Stomach smooth muscle (tissue), 2 donors: Measurements from ENCODE around the gene ALG5.

ENCODE experiments used
- H3K27ac ChIP-seq: one replicate; pipeline ENCODE4 v1.7.0; 2013; ENCODE audit warnings: mild to moderate bottlenecking, low read length, inconsistent platforms
- H3K27me3 ChIP-seq, 2 donors: one replicate each; pipeline ENCODE4 v1.7.0; 2013; ENCODE audit warnings: low read length in 2 of 2; ENCODE audit not compliant: insufficient read depth in 2 of 2, control insufficient read depth in 1 of 2
- H3K36me3 ChIP-seq, 2 donors: one replicate each; pipeline ENCODE4 v1.7.0; 2013; ENCODE audit warnings: low read length in 2 of 2; ENCODE audit not compliant: control insufficient read depth in 2 of 2, insufficient read depth in 2 of 2
- H3K4me1 ChIP-seq: one replicate; pipeline ENCODE4 v1.7.0; 2013; ENCODE audit warnings: low read length; ENCODE audit not compliant: control insufficient read depth, insufficient read depth
- H3K4me3 ChIP-seq, 2 donors: one replicate each; pipeline ENCODE4 v1.7.0; 2013; ENCODE audit warnings: low read length in 2 of 2
- H3K9ac ChIP-seq, 2 donors: one replicate each; pipeline ENCODE4 v1.7.0; 2013; ENCODE audit warnings: low read length in 2 of 2, mild to moderate bottlenecking in 1 of 2
- H3K9me3 ChIP-seq, 2 donors: one replicate each; pipeline ENCODE4 v1.7.0; 2013; ENCODE audit warnings: low read length in 2 of 2; ENCODE audit not compliant: control insufficient read depth in 2 of 2
- donor health status: healthy.
- donor health status: Pancreatic carcinoma.

Gene ALG5

DNA sequence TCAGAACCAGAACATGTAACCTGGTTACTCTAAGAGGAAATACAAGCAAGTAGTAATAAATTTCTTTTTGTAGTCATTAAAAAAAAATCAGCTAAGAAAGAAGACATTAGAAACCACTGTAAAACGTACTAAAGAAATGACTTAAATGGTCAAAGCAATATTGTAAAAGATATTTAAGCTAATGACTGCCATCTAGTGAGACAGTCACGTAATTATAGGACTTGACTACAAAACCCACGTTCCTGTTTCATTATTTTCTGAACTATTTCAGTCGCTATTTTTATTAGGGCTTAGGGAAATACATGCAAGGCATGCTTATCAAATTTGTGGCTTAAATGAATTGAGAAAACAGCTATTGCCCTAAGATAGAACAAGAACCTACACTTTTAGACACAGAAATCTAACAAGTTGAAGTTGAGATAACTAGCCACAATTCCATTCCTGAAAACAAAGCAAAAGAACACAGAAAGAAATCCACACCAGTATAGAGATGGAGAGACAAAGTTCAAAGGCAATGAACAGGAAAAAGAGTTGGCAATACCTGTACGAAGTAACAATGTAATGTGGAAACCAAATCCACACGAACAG lies 17.9 kb downstream of the ALG5 start:
- Histone ChIP-seq H3K9me3 (no peaks in the 10 kb centered on the region), H3K4me1 (no peaks in the 10 kb centered on the region), H3K9ac (no peak overlapping the region), H3K36me3 (peaks cover 10 to 15% of the 10 kb centered on the region in 2 donors), H3K4me3 (no peak overlapping the region), H3K27me3 (no peaks in the 10 kb centered on the region), H3K27ac (no peak overlapping the region)

DNA sequence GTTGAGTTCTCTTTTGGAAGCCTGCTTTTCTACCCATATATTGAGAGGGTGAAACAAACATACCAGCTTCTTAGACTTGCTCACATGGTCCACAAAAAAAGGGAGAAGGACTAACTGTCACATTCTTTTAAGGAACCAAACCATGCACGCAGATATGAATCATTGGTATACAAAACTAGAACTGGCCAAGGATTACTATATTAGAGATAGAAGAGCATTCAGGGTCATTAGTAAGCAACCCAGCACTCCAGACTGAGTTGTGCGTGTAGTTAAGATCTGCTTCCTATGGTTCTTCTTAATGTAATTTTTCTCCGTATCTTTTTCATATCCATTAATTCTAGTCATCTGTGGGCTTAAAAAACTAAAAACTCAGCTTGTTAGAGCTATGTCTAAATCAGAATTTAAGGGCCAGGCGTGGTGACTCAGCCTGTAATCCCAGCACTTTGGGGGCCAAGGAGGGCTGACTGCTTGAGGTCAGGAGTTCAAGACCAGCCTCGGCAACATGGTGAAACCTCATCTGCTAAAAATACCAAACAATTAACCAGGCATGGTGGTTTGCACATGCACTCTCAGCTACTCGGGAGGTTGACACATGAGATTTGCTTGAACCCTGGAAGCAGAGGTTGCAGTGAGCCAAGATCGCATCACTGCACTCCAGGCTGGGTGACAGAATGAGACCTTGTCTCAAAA lies 19.6 kb downstream of the ALG5 start:
- H3K4me3 ChIP-seq: no peak overlapping the region
- H3K36me3 ChIP-seq: peaks cover 13 to 17% of the 10 kb centered on the region in 2 donors
- H3K9ac ChIP-seq: no peak overlapping the region

DNA sequence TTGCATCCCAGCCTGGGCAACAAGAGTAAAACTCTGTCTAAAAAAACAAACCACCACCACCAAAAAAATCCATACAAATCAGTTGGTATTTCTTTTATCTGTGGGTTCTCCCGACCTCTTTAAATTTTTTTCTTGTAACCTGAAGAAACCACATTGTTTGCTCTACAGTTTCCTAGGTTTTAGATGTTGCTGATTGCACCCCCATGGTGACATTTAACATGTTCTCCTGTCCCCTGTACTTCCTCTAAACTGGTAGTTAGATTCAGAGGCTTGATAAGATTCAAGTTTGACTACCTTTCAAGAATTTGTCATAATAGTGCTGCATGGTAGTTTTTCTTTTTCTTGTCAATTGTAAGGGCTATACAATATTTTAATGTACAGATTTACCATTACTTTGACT lies 24.0 kb downstream of the ALG5 start:
- Histone ChIP-seq H3K4me1 (no peaks in the 10 kb centered on the region), H3K9ac (no peak overlapping the region), H3K27me3 (no peaks in the 10 kb centered on the region), H3K4me3 (no peak overlapping the region), H3K27ac (no peak overlapping the region), H3K36me3 (peaks cover 10 to 11% of the 10 kb centered on the region in 2 donors), H3K9me3 (peaks cover 0 to 3% of the 10 kb centered on the region in 2 donors)

More for the DNA sequence above, 19.6 kb downstream of the ALG5 start:
- H3K27ac ChIP-seq: no peak overlapping the region
- no peaks in the 10 kb centered on the region for H3K27me3 ChIP-seq
- peaks cover 0 to 3% of the 10 kb centered on the region in 2 donors for H3K9me3 ChIP-seq
- H3K4me1 ChIP-seq: no peaks in the 10 kb centered on the region

DNA sequence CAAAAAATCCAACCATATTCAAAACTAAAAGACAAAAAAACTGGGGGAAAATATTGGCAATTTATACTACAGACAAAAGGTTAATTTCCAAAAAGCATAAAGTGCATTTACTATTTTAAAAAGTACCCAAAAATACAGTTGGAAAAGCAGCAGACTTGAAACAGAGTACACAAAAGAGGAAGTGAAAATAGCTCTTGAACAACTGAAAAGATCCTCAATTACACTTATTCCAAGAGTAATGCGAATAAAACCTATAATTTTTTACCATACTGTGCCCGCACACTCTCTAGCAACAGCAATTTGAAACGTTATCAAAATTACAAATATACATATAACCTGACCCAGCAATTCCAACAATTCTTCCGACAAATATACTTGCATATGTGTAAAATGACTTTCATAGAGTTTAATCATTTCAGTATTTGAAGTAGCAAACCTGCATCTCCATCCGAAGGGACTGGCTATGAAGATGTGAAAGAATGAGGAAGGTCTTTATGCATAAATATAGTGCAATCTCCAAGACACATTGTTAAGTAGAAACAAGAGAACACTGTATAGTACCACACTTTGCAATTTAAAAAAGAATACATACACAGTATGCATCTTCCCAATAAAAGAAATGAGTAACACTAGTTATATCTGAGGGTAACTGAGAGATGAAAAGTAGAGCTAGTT lies 25.4 kb downstream of the ALG5 start:
- no peaks in the 10 kb centered on the region for H3K4me1 ChIP-seq
- no peak overlapping the region for H3K27ac ChIP-seq
- H3K27me3 ChIP-seq: no peaks in the 10 kb centered on the region
- H3K4me3 ChIP-seq: no peak overlapping the region
- H3K36me3 ChIP-seq: peaks cover 8 to 10% of the 10 kb centered on the region in 2 donors
- H3K9me3 ChIP-seq: peaks cover 0 to 3% of the 10 kb centered on the region in 2 donors
- no peak overlapping the region for H3K9ac ChIP-seq

DNA sequence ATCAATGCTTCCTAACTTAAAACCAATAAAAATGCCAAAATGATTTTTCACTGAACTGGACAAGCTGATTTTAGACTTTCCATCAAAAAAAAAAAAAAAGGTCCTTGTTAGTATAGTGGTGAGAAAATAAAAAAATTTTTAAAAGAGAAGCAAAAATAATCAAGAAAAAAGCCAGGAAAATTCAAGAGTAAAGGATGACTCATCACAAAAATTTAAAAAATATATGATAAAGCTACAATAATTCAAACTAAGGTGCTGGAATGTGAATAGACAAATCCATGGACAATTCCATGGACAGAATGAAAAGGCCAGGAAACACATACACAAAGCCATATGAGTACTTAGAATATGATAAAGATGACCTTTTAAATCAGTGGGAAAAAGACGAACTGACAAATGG lies 26.1 kb downstream of the ALG5 start:
- peaks cover 8 to 10% of the 10 kb centered on the region in 2 donors for H3K36me3 ChIP-seq
- H3K4me3 ChIP-seq: no peak overlapping the region
- no peaks in the 10 kb centered on the region for H3K27me3 ChIP-seq
- H3K4me1 ChIP-seq: no peaks in the 10 kb centered on the region
- H3K27ac ChIP-seq: no peak overlapping the region
- H3K9ac ChIP-seq: no peak overlapping the region
- H3K9me3 ChIP-seq: peaks cover 0 to 3% of the 10 kb centered on the region in 2 donors

DNA sequence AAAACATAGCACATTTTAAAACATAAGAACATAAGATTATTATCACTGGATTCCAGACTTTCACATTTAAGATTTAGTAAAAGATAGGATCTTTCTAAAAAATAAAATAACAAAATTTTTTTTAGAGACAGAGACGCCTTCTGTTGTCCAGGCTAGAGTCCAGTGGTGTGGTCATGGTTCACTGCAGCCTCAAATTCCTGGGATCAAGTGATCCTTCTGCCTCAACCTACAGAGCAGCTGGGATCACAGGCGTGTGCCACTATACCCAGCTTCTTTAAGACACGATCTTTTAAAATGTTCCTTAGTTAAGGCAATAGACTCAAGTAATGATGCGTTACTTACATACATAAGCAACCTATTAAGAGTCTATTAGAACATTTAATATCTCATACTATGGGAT lies 32.7 kb downstream of the ALG5 start:
- H3K4me1 ChIP-seq: no peaks in the 10 kb centered on the region
- H3K9me3 ChIP-seq: no peaks in the 10 kb centered on the region
- H3K27ac ChIP-seq: no peak overlapping the region
- H3K4me3 ChIP-seq: no peak overlapping the region
- peaks cover 17 to 22% of the 10 kb centered on the region in 2 donors for H3K36me3 ChIP-seq
- no peaks in the 10 kb centered on the region for H3K27me3 ChIP-seq
- no peak overlapping the region for H3K9ac ChIP-seq

DNA sequence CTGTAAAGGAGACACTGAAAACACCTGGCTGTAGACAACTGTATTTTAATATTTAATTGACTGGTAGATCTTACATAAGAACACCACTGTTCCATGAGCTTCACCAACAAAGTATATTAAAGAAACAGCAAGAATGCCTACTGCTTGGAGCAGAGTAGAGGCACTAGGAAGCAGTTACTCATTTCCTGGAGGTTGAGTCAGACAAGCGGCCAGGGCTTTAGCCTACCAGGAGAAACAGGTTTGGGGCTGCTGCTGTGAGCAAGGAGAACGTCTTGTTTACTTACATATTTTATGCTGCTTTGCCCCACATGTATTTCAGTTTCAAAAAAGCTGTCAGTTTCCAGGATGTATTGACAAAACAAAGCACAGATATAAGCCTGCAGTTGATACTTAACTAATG lies 33.4 kb downstream of the ALG5 start:
- Histone ChIP-seq H3K27ac (no peak overlapping the region), H3K36me3 (peaks cover 17 to 22% of the 10 kb centered on the region in 2 donors), H3K4me1 (no peaks in the 10 kb centered on the region), H3K9me3 (no peaks in the 10 kb centered on the region), H3K4me3 (no peak overlapping the region), H3K9ac (no peak overlapping the region), H3K27me3 (no peaks in the 10 kb centered on the region)

DNA sequence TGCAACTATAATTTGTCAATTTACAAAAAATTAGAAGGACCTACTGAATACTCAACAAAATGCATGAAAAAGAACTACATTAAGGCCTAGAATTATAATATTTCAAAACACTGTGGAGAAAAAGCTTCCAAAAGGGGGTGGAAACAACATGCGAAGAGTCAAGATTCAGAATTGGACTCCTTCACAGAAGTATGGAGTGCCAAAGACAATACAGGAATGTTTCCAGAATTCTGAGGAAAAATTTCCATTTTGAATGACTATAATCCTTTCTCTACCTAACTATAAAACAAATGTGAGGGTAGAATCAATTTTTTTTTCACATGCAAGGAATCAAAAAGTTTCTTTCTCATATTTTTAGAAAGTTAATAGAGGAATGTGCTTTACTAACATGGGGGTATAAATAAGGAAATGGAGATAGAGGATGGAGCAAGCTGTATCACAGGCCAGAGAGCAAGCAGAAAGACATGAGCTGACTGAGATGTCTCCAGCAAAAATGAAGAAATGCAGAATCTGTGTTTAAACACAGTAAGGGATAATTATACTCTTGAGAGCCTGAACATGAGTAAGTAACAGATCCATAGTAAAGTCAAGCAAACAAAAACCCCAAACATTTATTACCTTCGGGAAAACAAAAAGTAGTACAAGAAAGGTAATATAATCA lies 39.6 kb downstream of the ALG5 start:
- Histone ChIP-seq H3K27me3 (no peaks in the 10 kb centered on the region), H3K27ac (no peak overlapping the region), H3K4me3 (no peak overlapping the region), H3K4me1 (no peaks in the 10 kb centered on the region), H3K9me3 (no peaks in the 10 kb centered on the region), H3K9ac (no peak overlapping the region), H3K36me3 (peaks cover 6 to 11% of the 10 kb centered on the region in 2 donors)

DNA sequence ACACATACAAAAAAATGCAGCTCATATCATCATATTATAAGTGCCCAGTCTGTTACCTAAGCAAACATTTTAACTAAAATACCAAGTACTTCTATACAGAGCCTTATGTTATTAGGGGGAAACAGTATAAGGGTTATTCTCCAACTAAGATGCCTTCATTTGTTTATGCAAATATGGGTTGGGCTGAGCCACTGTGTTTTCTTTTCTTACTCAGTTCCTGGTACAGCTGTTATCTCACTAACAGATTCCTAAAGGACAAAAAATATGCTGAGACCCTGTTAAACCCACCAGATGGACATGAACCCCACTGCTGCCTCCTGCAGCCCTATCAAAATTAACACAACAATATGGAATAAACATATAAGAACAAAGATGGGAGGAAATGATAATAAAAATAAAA lies 44.6 kb downstream of the ALG5 start:
- no peaks in the 10 kb centered on the region for H3K4me1 ChIP-seq
- no peak overlapping the region for H3K27ac ChIP-seq
- H3K9me3 ChIP-seq: no peaks in the 10 kb centered on the region
- no peak overlapping the region for H3K9ac ChIP-seq
- H3K4me3 ChIP-seq: no peak overlapping the region
- H3K27me3 ChIP-seq: no peaks in the 10 kb centered on the region
- peaks cover 3 to 6% of the 10 kb centered on the region in 2 donors for H3K36me3 ChIP-seq

DNA sequence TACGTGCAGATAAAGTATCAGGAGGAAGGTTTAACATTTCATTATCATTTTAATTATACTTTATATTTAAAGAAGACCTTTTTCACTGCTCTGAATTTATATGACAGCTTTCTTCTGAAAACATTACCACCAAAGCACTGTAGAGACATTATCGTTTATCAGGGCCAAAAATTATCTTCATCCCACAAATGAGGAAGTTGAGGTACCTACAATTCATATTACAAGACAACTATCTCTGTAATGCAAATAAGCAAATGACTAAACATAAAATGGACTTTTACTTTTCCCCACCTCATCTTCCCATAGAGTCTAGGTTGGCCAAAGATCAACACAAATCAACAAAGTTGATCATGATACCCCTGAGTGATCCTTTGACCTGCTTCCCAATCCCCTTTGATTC lies 48.2 kb downstream of the ALG5 start:
- Histone ChIP-seq H3K4me3 (no peak overlapping the region), H3K9me3 (no peaks in the 10 kb centered on the region), H3K27me3 (no peaks in the 10 kb centered on the region), H3K4me1 (no peaks in the 10 kb centered on the region), H3K36me3 (peaks cover 3 to 6% of the 10 kb centered on the region in 2 donors), H3K27ac (no peak overlapping the region), H3K9ac (no peak overlapping the region)
